WERI-Rb-1 (cell line): Measurements from ENCODE around the gene ARHGEF19.

Experiments
- DNase-seq: peaks from one replicate; pipeline ENCODE4 v3.0.0-alpha.2; 2020
- H3K27ac ChIP-seq: fragments of 250-450 bp; sonication (Bioruptor Pico); 2 replicates; pipeline ENCODE4 v1.5.1; 2020; ENCODE audit warnings: mild to moderate bottlenecking, moderate library complexity
- H3K27me3 ChIP-seq: fragments of 250-450 bp; sonication (Bioruptor Pico); 2 replicates; pipeline ENCODE4 v1.5.1; 2021; ENCODE audit warnings: mild to moderate bottlenecking, low read depth, moderate library complexity; ENCODE audit not compliant: insufficient read depth, severe bottlenecking
- H3K36me3 ChIP-seq: fragments of 250-450 bp; sonication (Bioruptor Pico); 2 replicates; pipeline ENCODE4 v1.5.1; 2020; ENCODE audit warnings: mild to moderate bottlenecking, moderate library complexity
- H3K4me3 ChIP-seq: 2 replicates; pipeline ENCODE4 v1.5.1; 2011; ENCODE audit warnings: low read depth, mild to moderate bottlenecking, control low read depth, low read length
- H3K9me3 ChIP-seq: fragments of 250-450 bp; sonication (Bioruptor Pico); 2 replicates; pipeline ENCODE4 v1.5.1; 2021; ENCODE audit warnings: mild to moderate bottlenecking, moderate library complexity; ENCODE audit not compliant: severe bottlenecking
- TF ChIP-seq, protein P1 (sequence below): IDR thresholded peaks from 2 replicates; pipeline ENCODE4 v1.5.1; 2011; ENCODE audit warnings: low read depth, mild to moderate bottlenecking, control low read depth, inconsistent platforms, low read length

ARHGEF19 gene

DNA sequence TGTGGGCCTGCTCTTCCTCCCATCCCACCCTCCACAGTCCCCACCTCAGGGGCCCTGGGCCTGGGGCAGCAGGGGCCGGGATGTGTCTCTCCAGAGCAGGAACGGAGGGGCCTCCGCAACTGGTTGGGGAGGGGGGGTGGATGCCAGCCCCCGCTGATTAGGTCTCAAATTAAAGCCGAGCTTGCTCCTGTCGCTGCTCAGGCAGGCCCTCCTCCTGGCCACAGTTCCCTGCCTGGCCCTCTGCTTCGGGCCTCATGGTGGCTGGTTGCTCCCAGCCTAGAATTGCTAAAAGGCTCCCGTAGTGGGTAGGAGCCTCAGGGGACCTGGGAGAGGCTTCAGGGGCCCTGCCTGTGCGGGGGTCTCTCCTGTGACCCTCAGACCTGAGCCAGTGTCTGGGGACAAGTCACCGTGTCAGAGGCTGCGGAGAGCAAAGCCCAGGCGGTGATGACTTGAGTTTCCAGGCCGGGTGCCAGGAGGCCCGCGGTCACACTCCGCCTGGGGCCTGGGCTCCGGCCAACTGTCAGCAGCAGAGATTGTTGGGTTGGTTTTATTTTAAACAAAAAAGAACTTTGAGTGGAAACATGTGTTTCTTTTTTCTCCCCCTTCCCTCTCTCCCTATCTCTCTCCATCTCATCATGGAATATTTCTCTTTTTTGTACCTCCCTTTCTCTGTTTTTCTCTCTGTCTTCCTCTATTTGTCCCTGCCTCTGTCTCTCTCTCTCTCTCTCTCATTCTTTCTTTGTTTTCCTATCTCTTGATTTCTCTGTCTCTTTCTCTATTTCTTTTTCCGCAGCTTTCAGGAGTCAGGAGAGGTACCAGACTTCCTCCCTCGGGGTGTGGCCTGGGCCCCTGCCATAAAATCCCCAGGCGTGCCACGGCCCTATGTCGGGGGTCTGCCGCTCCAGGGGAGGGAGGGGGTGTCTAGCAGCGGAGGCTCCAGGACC lies 36.6 kb downstream of the ARHGEF19 start:
- no peaks in the 10 kb centered on the region for H3K36me3 ChIP-seq
- TF ChIP-seq, protein P1, sequence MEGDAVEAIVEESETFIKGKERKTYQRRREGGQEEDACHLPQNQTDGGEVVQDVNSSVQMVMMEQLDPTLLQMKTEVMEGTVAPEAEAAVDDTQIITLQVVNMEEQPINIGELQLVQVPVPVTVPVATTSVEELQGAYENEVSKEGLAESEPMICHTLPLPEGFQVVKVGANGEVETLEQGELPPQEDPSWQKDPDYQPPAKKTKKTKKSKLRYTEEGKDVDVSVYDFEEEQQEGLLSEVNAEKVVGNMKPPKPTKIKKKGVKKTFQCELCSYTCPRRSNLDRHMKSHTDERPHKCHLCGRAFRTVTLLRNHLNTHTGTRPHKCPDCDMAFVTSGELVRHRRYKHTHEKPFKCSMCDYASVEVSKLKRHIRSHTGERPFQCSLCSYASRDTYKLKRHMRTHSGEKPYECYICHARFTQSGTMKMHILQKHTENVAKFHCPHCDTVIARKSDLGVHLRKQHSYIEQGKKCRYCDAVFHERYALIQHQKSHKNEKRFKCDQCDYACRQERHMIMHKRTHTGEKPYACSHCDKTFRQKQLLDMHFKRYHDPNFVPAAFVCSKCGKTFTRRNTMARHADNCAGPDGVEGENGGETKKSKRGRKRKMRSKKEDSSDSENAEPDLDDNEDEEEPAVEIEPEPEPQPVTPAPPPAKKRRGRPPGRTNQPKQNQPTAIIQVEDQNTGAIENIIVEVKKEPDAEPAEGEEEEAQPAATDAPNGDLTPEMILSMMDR: no peak
- no peaks in the 10 kb centered on the region for H3K27me3 ChIP-seq
- no peak overlapping the region for H3K4me3 ChIP-seq
- H3K9me3 ChIP-seq: no peaks in the 10 kb centered on the region
- no peak overlapping the region for H3K27ac ChIP-seq
- DNase-seq: no peak

DNA sequence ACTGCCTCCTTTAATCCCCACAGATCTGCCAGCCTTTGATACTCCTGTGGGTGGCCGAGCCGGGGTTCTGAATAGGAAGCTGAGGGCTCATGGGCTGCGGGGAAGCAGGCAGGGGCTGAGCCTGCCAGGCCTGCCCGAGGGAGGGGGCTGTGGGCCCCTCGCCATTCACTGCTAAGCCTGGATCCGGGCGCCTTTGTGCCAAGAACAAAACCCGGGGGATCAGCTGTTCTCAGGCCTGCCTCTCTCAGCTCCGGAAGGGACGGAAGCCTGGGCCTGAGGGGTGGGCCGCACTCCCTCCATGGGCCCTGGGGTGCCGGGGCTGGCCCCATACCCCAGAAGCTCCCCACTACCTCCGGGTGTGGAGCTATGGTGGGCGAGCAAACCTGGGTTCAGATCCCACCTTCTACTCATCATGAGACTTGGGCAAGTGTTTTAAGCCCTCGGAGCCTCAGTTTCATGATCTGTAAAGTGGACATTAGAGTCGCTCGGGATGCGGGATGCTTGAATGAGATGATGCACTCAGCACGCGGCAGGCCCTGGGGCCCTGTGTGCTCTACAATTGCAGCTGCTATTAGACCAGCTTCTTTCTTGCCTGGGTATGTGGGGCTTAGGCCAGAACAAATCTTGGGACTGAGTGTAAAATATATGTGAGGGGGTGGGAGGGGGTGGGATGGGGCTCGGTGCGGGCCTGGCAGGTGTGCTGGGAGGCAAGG lies 37.4 kb downstream of the ARHGEF19 start:
- Histone ChIP-seq H3K36me3 (no peaks in the 10 kb centered on the region), H3K27ac (no peak overlapping the region), H3K4me3 (no peak overlapping the region), H3K27me3 (no peaks in the 10 kb centered on the region), H3K9me3 (no peaks in the 10 kb centered on the region)
- DNase-seq: no peak
- TF ChIP-seq, protein P1: no peak

DNA sequence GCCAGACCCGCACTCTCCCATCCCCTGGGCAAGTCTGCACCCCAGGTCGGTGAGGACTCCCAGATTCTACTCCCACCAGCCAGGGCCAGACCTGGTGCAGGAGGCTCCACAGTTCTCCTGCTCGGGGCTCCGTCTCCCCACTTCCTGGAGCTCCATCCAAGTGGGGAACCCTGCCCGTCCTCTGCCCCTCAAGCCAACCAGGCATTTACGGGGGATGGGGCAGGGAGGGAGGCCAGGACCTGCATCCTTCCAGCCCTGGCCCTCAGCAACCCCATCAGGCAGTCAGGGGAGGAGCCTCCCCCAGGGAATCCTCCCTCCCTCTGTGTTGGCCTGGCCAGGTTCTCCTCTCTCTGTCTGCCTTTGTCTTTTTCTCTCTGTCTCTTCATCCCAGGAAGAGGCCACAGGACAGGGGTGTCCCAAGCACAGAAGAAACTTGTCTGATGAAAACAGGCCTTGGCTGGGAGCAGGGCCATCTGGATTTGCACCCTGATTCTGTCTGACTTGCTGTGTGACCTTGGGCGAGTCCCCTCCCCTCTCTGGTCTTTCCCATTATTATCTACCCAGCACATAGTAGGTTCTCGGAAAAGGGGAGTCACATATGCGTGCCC lies 38.1 kb downstream of the ARHGEF19 start:
- TF ChIP-seq, protein P1: no peak
- no peaks in the 10 kb centered on the region for H3K9me3 ChIP-seq
- no peak overlapping the region for H3K4me3 ChIP-seq
- H3K36me3 ChIP-seq: no peaks in the 10 kb centered on the region
- DNase-seq: no peak
- H3K27me3 ChIP-seq: no peaks in the 10 kb centered on the region
- no peak overlapping the region for H3K27ac ChIP-seq

DNA sequence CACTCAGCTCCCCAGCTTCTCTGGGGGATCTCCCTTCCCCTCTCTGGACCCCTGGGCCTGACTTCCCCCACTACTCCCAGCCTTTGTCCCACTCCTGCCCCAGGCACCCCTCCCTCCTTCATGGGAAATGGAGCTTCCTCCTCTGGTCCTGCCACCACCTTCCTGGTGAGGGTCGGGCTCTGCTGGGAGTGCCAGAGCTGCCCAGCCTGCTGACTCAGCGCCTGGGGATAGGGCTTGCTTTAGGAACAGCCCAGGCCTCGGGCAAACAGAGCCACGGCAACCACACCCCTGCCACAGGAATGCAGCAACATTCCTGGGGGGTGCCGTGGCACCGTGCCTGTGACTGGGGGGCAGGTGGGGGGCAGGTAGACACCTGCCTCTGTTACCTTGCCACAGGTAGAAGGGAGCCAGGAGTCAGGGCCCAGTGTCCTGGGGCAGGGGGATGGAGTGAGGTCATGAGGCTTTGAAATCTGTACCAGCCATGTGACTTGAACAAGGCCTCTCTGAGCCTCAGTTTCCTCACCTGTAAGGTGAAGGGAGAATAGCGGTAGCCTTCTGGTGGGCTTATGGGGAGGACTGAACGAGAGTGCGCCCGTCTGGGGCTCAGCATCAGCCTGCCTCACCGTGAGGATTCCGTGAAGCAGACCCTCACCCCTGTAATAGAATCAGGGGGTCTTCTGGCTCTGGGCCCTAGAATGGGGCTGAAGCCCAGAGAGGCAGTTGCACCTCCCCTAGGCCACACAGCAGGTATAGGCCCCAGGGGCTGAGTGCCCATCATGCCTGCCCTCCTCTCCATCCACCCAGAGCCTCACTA lies 38.8 kb downstream of the ARHGEF19 start:
- Histone ChIP-seq H3K9me3 (no peaks in the 10 kb centered on the region), H3K36me3 (no peaks in the 10 kb centered on the region), H3K27ac (no peak overlapping the region), H3K27me3 (no peaks in the 10 kb centered on the region), H3K4me3 (no peak overlapping the region)
- TF ChIP-seq, protein P1: no peak
- DNase-seq: no peak

DNA sequence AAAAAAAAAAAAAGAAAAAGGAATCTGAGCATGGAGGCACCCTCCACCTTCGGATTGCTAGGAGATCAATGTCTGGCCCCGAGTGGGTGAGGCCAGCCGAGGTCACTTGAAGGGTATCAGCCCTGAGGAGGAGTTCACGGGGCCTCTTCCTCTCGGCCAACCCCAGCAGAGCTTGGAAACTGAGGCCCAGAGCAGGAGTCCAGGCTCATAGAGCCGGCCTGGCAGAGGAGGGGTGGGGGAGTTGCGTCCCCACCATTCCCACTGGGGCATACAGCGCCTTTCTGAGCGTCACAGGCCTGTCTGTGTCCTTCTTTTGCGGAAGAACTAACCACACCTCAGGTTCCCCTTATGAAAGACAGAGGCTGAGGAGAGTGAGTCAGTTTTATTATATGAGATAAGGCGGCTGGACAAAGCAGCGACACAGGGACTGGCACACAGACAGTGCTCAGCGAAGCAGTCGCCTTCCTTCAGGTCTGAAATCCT lies 39.4 kb downstream of the ARHGEF19 start:
- no peak overlapping the region for H3K4me3 ChIP-seq
- H3K9me3 ChIP-seq: no peaks in the 10 kb centered on the region
- no peaks in the 10 kb centered on the region for H3K36me3 ChIP-seq
- no peaks in the 10 kb centered on the region for H3K27me3 ChIP-seq
- H3K27ac ChIP-seq: no peak overlapping the region
- TF ChIP-seq, protein P1: no peak
- DNase-seq: no peak
